GM18870 (cell line): ENCODE data around the gene SNCB.
"Not testable (repeated sequence)": the region's sequence is repeated elsewhere in the genome, so short reads cannot be mapped to it uniquely, and the experiment has no call there.

ENCODE experiments used
- ATAC-seq: cut with Tn5 transposase; IDR thresholded peaks from one replicate; pipeline ENCODE4 v1.9.1; 2021; ENCODE audit warnings: moderate library complexity; ENCODE audit not compliant: unreplicated experiment

SNCB gene

GRCh38 chr5:176606032-176606431, 24.3 kb downstream of the SNCB start:
- no peak for ATAC-seq

GRCh38 chr5:176603091-176603490, 27.2 kb downstream of the SNCB start:
- no peak for ATAC-seq

GRCh38 chr5:176601901-176602482, 28.3 kb downstream of the SNCB start:
- no peak for ATAC-seq

GRCh38 chr5:176599749-176600430, 30.4 kb downstream of the SNCB start:
- ATAC-seq, result not testable (repeated sequence)

- ATAC-seq, result no peak
Measured at GRCh38 chr5:176597417-176598389, 32.6 kb downstream of the SNCB start.

- ATAC-seq, result no peak
Measured at GRCh38 chr5:176596689-176597416, 33.5 kb downstream of the SNCB start.

- ATAC-seq, result no peak
Measured at GRCh38 chr5:176596069-176596644, 34.2 kb downstream of the SNCB start.

GRCh38 chr5:176595386-176595943, 34.9 kb downstream of the SNCB start:
- ATAC-seq, result no peak

- ATAC-seq, result no peak
Measured at GRCh38 chr5:176594554-176594953, 35.8 kb downstream of the SNCB start.

- no peak for ATAC-seq
Measured at GRCh38 chr5:176593273-176593869, 37.0 kb downstream of the SNCB start.

GRCh38 chr5:176592573-176592972, 37.8 kb downstream of the SNCB start:
- ATAC-seq, result no peak

- ATAC-seq, result not testable (repeated sequence)
Measured at GRCh38 chr5:176591667-176592066, 38.7 kb downstream of the SNCB start.

- no peak for ATAC-seq
Measured at GRCh38 chr5:176590035-176590717, 40.2 kb downstream of the SNCB start.

GRCh38 chr5:176589039-176589769, 41.1 kb downstream of the SNCB start:
- no peak for ATAC-seq

- no peak for ATAC-seq
Measured at GRCh38 chr5:176588297-176588696, 42.0 kb downstream of the SNCB start.

GRCh38 chr5:176587398-176587797, 42.9 kb downstream of the SNCB start:
- ATAC-seq, result no peak

GRCh38 chr5:176583076-176583475, 47.3 kb downstream of the SNCB start:
- no peak for ATAC-seq

GRCh38 chr5:176581361-176581760, 49.0 kb downstream of the SNCB start:
- no peak for ATAC-seq

- no peak for ATAC-seq
Measured at GRCh38 chr5:176579323-176579722, 51.0 kb downstream of the SNCB start.
